HepG2 (cell line): ENCODE measurements around the gene ST3GAL5. TPM values are rescaled to one million over a fixed set of nuclear protein-coding genes. Genes with fewer than 3 reads are reported as not detected.

ENCODE experiments used
- AGO1 ChIP-seq: fragments of 200-400 bp; formaldehyde crosslinking; IDR thresholded peaks from 2 replicates; pipeline ENCODE4 v1.6.1; 2017; ENCODE audit warnings: mild to moderate bottlenecking, low read depth, low read length, moderate library complexity; ENCODE audit not compliant: poor library complexity, severe bottlenecking
- ATRX ChIP-seq: sonication (generic); formaldehyde crosslinking; IDR thresholded peaks from 2 replicates; pipeline ENCODE4 v1.4.0; 2020; ENCODE audit warnings: missing genetic modification reagents, borderline replicate concordance
- CBX5 ChIP-seq: sonication (generic); formaldehyde crosslinking; IDR thresholded peaks from 2 replicates; pipeline ENCODE4 v1.4.0; 2020; ENCODE audit warnings: missing genetic modification reagents, borderline replicate concordance
- CC2D1A ChIP-seq: sonication (generic); formaldehyde crosslinking; IDR thresholded peaks from 2 replicates; pipeline ENCODE4 v1.8.1; 2023; ENCODE audit warnings: mild to moderate bottlenecking, missing genetic modification reagents
- FOXC1 ChIP-seq: sonication (generic); formaldehyde crosslinking; IDR thresholded peaks from 2 replicates; pipeline ENCODE4 v1.8.0; 2022; ENCODE audit warnings: mild to moderate bottlenecking, missing genetic modification reagents, borderline replicate concordance
- FOXM1 ChIP-seq: sonication (generic); formaldehyde crosslinking; IDR thresholded peaks from 2 replicates; pipeline ENCODE4 v1.5.0; 2020; ENCODE audit warnings: missing genetic modification reagents
- FOXO1 ChIP-seq: sonication (generic); formaldehyde crosslinking; IDR thresholded peaks from 2 replicates; pipeline ENCODE4 v1.4.0; 2020; ENCODE audit warnings: missing genetic modification reagents
- HDAC6 ChIP-seq: fragments of 200-600 bp; sonication (generic); IDR thresholded peaks from 2 replicates; pipeline ENCODE4 v1.7.0; 2017; ENCODE audit warnings: mild to moderate bottlenecking, antibody characterized with exemption, low read length, low read depth
- KAT8 ChIP-seq: IDR thresholded peaks from 2 replicates; pipeline ENCODE4 v1.6.1; 2016; ENCODE audit warnings: missing genetic modification reagents, missing compliant biosample characterization
- MYC ChIP-seq: sonication (generic); formaldehyde crosslinking; IDR thresholded peaks from 2 replicates; pipeline ENCODE4 v1.9.0; 2021; ENCODE audit warnings: missing genetic modification reagents, borderline replicate concordance
- ZBTB7B ChIP-seq: sonication (generic); formaldehyde crosslinking; IDR thresholded peaks from 2 replicates; pipeline ENCODE4 v1.4.0; 2020; ENCODE audit warnings: missing genetic modification reagents
- ZFP36L1 ChIP-seq: sonication (generic); formaldehyde crosslinking; IDR thresholded peaks from 2 replicates; pipeline ENCODE4 v1.8.0; 2022; ENCODE audit warnings: mild to moderate bottlenecking, missing genetic modification reagents, moderate library complexity
- ZNF329 ChIP-seq: sonication (generic); formaldehyde crosslinking; IDR thresholded peaks from 2 replicates; pipeline ENCODE4 v1.9.0; 2021; ENCODE audit warnings: low read depth, mild to moderate bottlenecking, missing genetic modification reagents
- ZNF33A ChIP-seq: sonication (generic); formaldehyde crosslinking; IDR thresholded peaks from 2 replicates; pipeline ENCODE4 v1.5.1; 2020; ENCODE audit warnings: missing genetic modification reagents, mild to moderate bottlenecking, moderate library complexity, borderline replicate concordance
- ZNF33B ChIP-seq: sonication (generic); formaldehyde crosslinking; IDR thresholded peaks from 2 replicates; pipeline ENCODE4 v1.5.1; 2020; ENCODE audit warnings: mild to moderate bottlenecking, missing genetic modification reagents
- ZNF746 ChIP-seq: sonication (generic); formaldehyde crosslinking; IDR thresholded peaks from 2 replicates; pipeline ENCODE4 v1.8.0; 2022; ENCODE audit warnings: mild to moderate bottlenecking, missing genetic modification reagents
- ZNF83 ChIP-seq: sonication (generic); formaldehyde crosslinking; IDR thresholded peaks from 2 replicates; pipeline ENCODE4 v1.4.0; 2020; ENCODE audit warnings: missing genetic modification reagents, mild to moderate bottlenecking, borderline replicate concordance
- ZNF879 ChIP-seq: sonication (generic); formaldehyde crosslinking; IDR thresholded peaks from 2 replicates; pipeline ENCODE4 v1.8.1; 2023; ENCODE audit warnings: missing genetic modification reagents
- ZSCAN12 ChIP-seq: sonication (generic); formaldehyde crosslinking; IDR thresholded peaks from 2 replicates; pipeline ENCODE4 v1.9.0; 2021; ENCODE audit warnings: mild to moderate bottlenecking, missing genetic modification reagents
- polyA plus RNA-seq, 8 experiments: library from polyadenylated mRNA; depleted of rRNA in 3 of 8; stranded (reverse) in 7 of 8; unstranded in 1 of 8; fragments of >200 nt; fragmentation: Illumina TruSeq in 4 of 8; extraction: Trizol in 4 of 8; gene quantifications; 2 replicates each; pipeline versions ENCODE4 v1.2.1 to v1.2.3, GENCODE V29; 2011 to 2016; ENCODE audit warnings: low read depth in 4 of 8, missing spikeins in 1 of 8, mixed read lengths in 1 of 8; ENCODE audit not compliant: insufficient read depth in 1 of 8
- total RNA-seq, 5 experiments: library from RNA; depleted of rRNA; stranded (reverse); fragments of >200 nt; fragmentation: Illumina TruSeq; extraction: Trizol; gene quantifications; 2 replicates each; pipeline ENCODE4 v1.2.3, GENCODE V29; 2016; ENCODE audit warnings: low read depth in 1 of 5
- TF ChIP-seq, protein P1 (sequence below): IDR thresholded peaks from 2 replicates; pipeline ENCODE4 v1.6.1; 2016; ENCODE audit warnings: missing biosample characterization, missing genetic modification reagents, low read depth
- TF ChIP-seq, protein P2 (sequence below): sonication (generic); formaldehyde crosslinking; conservative IDR thresholded peaks from 2 replicates; pipeline ENCODE4 v1.4.0; 2020; ENCODE audit warnings: mild to moderate bottlenecking, missing genetic modification reagents, moderate library complexity
- TF ChIP-seq, protein P3 (sequence below): sonication (generic); formaldehyde crosslinking; IDR thresholded peaks from 2 replicates; pipeline ENCODE4 v1.5.0; 2020; ENCODE audit warnings: missing genetic modification reagents
- TF ChIP-seq, protein P4 (sequence below): IDR thresholded peaks from 2 replicates; pipeline ENCODE4 v1.6.1; 2016; ENCODE audit warnings: low read depth, borderline replicate concordance

The ST3GAL5 gene
- total and polyA plus RNA-seq, 2 of the 13 experiments (the other 11 are each of a cell fraction or from before 2014, with no cell fraction given), result 1.3 to 2.0 TPM

DNA sequence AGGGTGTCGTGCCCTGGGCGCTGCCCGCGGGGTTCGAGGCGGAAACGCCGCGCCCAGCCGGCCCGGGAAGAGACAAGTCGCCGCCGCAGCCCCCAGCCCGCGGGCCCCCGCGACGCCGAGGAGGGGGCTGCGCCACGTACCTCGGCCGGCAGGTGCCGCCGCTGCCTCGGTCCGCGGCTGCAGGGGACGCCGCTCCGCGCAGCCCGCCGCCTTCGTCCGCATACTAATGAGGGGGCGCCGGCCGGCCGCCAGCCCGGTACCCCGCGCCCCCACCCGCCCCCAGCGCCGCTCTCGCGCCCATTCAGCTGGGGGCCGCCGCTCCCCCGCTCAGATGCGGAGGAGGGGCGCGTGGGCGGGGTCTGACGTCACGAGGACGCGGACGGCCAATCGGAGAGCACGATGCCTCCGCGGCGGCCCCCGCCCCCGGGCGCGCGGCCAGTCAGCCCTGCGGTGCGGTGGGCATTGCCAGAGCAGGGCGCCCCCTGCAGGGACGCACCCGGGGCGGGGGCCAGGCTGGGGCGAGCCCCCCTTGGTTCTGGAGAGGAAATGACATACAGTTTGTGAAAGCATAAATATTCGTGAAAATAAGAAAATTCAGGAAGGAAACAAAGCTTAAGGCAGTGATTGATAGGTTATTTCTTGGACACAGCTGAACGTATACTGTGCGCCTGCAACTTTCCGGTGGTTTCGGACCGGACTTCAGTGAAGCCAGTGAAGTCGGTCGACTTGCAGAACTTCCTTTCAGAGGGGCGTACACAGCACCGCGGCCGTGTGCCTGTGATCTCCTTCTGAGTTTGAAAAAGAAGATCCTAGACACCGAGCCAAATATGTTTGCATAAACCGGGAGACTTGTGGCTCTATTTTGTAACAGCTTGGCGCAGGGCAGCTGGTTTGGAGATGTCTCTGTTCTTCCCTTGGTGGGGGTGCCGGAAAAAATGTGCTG is at the start of gene ST3GAL5 (continued):
- 0 out of 2 replicates have a peak, but pooled peaks have one; percentile 26 for TF ChIP-seq MYC (CRISPR knock-in tag)
- 0 out of 2 replicates have a peak, but pooled peaks have one; percentile 25 for TF ChIP-seq ZFP36L1 (CRISPR knock-in tag)
- no peak; the same call in 1 of the 2 replicates for TF ChIP-seq CBX5
- TF ChIP-seq, protein P1, sequence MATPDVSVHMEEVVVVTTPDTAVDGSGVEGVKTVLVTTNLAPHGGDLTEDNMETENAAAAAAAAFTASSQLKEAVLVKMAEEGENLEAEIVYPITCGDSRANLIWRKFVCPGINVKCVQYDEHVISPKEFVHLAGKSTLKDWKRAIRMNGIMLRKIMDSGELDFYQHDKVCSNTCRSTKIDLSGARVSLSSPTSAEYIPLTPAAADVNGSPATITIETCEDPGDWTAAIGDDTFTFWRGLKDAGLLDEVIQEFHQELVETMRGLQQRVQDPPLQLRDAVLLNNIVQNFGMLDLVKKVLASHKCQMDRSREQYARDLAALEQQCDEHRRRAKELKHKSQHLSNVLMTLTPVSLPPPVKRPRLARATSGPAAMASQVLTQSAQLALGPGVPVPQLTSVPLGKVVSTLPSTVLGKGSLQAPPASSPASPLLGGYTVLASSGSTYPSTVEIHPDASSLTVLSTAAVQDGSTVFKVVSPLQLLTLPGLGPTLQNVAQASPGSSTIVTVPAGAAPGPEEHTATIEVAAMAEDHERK (CRISPR knock-in tag), result peak; percentile 51
- TF ChIP-seq FOXO1 (CRISPR knock-in tag), result peak; percentile 38
- no peak for TF ChIP-seq ZNF329 (CRISPR knock-in tag)
- TF ChIP-seq, protein P2, sequence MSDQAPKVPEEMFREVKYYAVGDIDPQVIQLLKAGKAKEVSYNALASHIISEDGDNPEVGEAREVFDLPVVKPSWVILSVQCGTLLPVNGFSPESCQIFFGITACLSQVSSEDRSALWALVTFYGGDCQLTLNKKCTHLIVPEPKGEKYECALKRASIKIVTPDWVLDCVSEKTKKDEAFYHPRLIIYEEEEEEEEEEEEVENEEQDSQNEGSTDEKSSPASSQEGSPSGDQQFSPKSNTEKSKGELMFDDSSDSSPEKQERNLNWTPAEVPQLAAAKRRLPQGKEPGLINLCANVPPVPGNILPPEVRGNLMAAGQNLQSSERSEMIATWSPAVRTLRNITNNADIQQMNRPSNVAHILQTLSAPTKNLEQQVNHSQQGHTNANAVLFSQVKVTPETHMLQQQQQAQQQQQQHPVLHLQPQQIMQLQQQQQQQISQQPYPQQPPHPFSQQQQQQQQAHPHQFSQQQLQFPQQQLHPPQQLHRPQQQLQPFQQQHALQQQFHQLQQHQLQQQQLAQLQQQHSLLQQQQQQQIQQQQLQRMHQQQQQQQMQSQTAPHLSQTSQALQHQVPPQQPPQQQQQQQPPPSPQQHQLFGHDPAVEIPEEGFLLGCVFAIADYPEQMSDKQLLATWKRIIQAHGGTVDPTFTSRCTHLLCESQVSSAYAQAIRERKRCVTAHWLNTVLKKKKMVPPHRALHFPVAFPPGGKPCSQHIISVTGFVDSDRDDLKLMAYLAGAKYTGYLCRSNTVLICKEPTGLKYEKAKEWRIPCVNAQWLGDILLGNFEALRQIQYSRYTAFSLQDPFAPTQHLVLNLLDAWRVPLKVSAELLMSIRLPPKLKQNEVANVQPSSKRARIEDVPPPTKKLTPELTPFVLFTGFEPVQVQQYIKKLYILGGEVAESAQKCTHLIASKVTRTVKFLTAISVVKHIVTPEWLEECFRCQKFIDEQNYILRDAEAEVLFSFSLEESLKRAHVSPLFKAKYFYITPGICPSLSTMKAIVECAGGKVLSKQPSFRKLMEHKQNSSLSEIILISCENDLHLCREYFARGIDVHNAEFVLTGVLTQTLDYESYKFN, result 0 out of 2 replicates have a peak, but pooled peaks have one; percentile 34
- TF ChIP-seq ZBTB7B (CRISPR knock-in tag), result peak; percentile 98
- TF ChIP-seq AGO1, result no peak
- TF ChIP-seq CC2D1A (CRISPR knock-in tag), result no peak
- TF ChIP-seq KAT8, result peak; percentile 56
- no peak for TF ChIP-seq ZNF83 (CRISPR knock-in tag)
- no peak for TF ChIP-seq ZNF879 (CRISPR knock-in tag)
- TF ChIP-seq ZNF33A (CRISPR knock-in tag), result no peak
- no peak for TF ChIP-seq ZNF746 (CRISPR knock-in tag)
- TF ChIP-seq, protein P3, sequence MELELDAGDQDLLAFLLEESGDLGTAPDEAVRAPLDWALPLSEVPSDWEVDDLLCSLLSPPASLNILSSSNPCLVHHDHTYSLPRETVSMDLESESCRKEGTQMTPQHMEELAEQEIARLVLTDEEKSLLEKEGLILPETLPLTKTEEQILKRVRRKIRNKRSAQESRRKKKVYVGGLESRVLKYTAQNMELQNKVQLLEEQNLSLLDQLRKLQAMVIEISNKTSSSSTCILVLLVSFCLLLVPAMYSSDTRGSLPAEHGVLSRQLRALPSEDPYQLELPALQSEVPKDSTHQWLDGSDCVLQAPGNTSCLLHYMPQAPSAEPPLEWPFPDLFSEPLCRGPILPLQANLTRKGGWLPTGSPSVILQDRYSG (CRISPR knock-in tag), result peak; percentile 22; the same call in 1 of the 2 replicates
- TF ChIP-seq, protein P4, sequence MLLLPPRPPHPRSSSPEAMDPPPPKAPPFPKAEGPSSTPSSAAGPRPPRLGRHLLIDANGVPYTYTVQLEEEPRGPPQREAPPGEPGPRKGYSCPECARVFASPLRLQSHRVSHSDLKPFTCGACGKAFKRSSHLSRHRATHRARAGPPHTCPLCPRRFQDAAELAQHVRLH (CRISPR knock-in tag), result peak; percentile 95
- TF ChIP-seq FOXM1 (CRISPR knock-in tag), result 0 out of 2 replicates have a peak, but pooled peaks have one; percentile 29
- no peak for TF ChIP-seq HDAC6
- TF ChIP-seq ZSCAN12 (CRISPR knock-in tag), result no peak
- no peak for TF ChIP-seq ZNF33B (CRISPR knock-in tag)
- TF ChIP-seq FOXC1, result peak; percentile 48; the same call in 1 of the 2 replicates
- TF ChIP-seq ATRX, result no peak
